OCI-LY3 (cell line): ENCODE data around the gene SLC10A1.
"Not testable (repeated sequence)": the region's sequence is repeated elsewhere in the genome, so short reads cannot be mapped to it uniquely, and the experiment has no call there.

Source experiments
- H2AFZ ChIP-seq: fragments of 200-600, 300-600 bp; shearing (Covaris generic); 2 replicates; pipeline ENCODE4 v1.6.0; 2014; ENCODE audit warnings: antibody characterized with exemption, low read depth, low read length
- H3K27ac ChIP-seq: fragments of 200-600, 300-600 bp; sonication (generic); 2 replicates; pipeline ENCODE4 v1.5.1; 2014; ENCODE audit warnings: mild to moderate bottlenecking, low read length, moderate library complexity, mixed read lengths
- H3K27me3 ChIP-seq: fragments of 200-600, 300-600 bp; sonication (generic); 2 replicates; pipeline ENCODE4 v1.6.1; 2014; ENCODE audit warnings: low read depth, low read length, mixed read lengths
- H3K36me3 ChIP-seq: fragments of 200-600, 300-600 bp; sonication (generic); replicated peaks from 2 replicates; pipeline ENCODE3; 2014; ENCODE audit warnings: low read depth, low read length, mixed read lengths
- H3K4me1 ChIP-seq: fragments of 300-600, 200-600 bp; sonication (generic); 2 replicates; pipeline ENCODE4 v1.6.1; 2014; ENCODE audit warnings: low read length, mixed read lengths
- H3K4me2 ChIP-seq: fragments of 200-600, 300-600 bp; sonication (generic); 2 replicates; pipeline ENCODE4 v1.6.1; 2014; ENCODE audit warnings: low read length, mixed read lengths
- H3K4me3 ChIP-seq: fragments of 300-600, 200-600 bp; sonication (generic); 2 replicates; pipeline ENCODE4 v1.5.1; 2014; ENCODE audit warnings: antibody characterized with exemption, mild to moderate bottlenecking, low read length, moderate library complexity
- H3K79me2 ChIP-seq: fragments of 300-600, 200-600 bp; shearing (Covaris generic); 2 replicates; pipeline ENCODE4 v1.6.1; 2014; ENCODE audit warnings: mild to moderate bottlenecking, low read length, mixed read lengths
- H3K9ac ChIP-seq: fragments of 300-600, 200-600 bp; shearing (Covaris generic); 2 replicates; pipeline ENCODE4 v1.6.0; 2014; ENCODE audit warnings: mild to moderate bottlenecking, low read length, moderate library complexity
- H3K9me3 ChIP-seq: fragments of 200-600, 300-600 bp; shearing (Covaris generic); 2 replicates; pipeline ENCODE4 v1.6.1; 2014; ENCODE audit warnings: low read length, mixed read lengths; ENCODE audit not compliant: insufficient read depth
- H4K20me1 ChIP-seq: fragments of 200-600, 300-600 bp; sonication (generic); 2 replicates; pipeline ENCODE4 v1.6.1; 2016; ENCODE audit warnings: low read length, mixed read lengths; ENCODE audit not compliant: insufficient read depth
- EZH2phosphoT487 ChIP-seq: fragments of 200-600 bp; shearing (Covaris generic); IDR thresholded peaks from 2 replicates; pipeline ENCODE4 v1.6.1; 2018; ENCODE audit warnings: antibody characterized with exemption, mixed run types, low read depth
- TF ChIP-seq, protein P1 (sequence below): fragments of 200-600, 300-600 bp; sonication (generic); IDR thresholded peaks from 2 replicates; pipeline ENCODE4 v1.5.1; 2014; ENCODE audit warnings: antibody characterized with exemption, low read length, low read depth

The SLC10A1 gene

DNA sequence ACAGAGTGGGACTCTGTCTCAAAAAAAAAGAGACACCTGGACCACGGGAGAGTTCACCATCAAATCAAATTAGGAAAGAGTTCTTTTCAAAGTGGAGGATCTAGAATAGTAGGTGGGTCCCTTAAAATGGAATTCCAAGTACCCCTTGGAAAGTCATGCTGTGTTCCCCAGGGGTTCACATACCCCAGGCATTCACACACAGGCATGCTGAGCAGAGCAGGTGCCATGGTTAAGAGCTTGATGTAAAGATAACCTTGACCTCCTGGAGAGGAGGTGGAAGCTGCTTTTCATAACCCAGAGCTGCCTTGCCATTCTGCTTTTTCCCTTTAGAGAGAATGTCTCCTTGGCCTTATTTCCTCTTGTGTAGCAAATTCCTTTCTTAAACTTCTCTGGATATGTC is 44.3 kb downstream of the SLC10A1 start:
- H2AFZ ChIP-seq, result no peak overlapping the region
- no peaks in the 10 kb centered on the region for H3K36me3 ChIP-seq
- H3K27me3 ChIP-seq, result no peaks in the 10 kb centered on the region
- no peaks in the 10 kb centered on the region for H3K9me3 ChIP-seq
- H3K27ac ChIP-seq, result no peak overlapping the region
- TF ChIP-seq EZH2phosphoT487, result no peak
- TF ChIP-seq, protein P1, sequence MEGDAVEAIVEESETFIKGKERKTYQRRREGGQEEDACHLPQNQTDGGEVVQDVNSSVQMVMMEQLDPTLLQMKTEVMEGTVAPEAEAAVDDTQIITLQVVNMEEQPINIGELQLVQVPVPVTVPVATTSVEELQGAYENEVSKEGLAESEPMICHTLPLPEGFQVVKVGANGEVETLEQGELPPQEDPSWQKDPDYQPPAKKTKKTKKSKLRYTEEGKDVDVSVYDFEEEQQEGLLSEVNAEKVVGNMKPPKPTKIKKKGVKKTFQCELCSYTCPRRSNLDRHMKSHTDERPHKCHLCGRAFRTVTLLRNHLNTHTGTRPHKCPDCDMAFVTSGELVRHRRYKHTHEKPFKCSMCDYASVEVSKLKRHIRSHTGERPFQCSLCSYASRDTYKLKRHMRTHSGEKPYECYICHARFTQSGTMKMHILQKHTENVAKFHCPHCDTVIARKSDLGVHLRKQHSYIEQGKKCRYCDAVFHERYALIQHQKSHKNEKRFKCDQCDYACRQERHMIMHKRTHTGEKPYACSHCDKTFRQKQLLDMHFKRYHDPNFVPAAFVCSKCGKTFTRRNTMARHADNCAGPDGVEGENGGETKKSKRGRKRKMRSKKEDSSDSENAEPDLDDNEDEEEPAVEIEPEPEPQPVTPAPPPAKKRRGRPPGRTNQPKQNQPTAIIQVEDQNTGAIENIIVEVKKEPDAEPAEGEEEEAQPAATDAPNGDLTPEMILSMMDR, result no peak
- peaks cover 8% of the 10 kb centered on the region for H3K4me1 ChIP-seq
- H3K4me2 ChIP-seq, result no peak overlapping the region
- H3K9ac ChIP-seq, result no peak overlapping the region
- H3K79me2 ChIP-seq, result no peaks in the 10 kb centered on the region
- H4K20me1 ChIP-seq, result no peaks in the 10 kb centered on the region
- H3K4me3 ChIP-seq, result no peak overlapping the region

GRCh38 chr14:69750495-69750894 is 46.5 kb downstream of the SLC10A1 start:
- Histone ChIP-seq H2AFZ (no peak overlapping the region), H3K4me2 (no peak overlapping the region), H3K27ac (no peak overlapping the region), H3K79me2 (no peaks in the 10 kb centered on the region), H3K27me3 (no peaks in the 10 kb centered on the region), H3K4me3 (no peak overlapping the region), H3K9me3 (no peaks in the 10 kb centered on the region), H4K20me1 (no peaks in the 10 kb centered on the region), H3K36me3 (no peaks in the 10 kb centered on the region), H3K4me1 (peaks cover 7% of the 10 kb centered on the region), H3K9ac (no peak overlapping the region)
- TF ChIP-seq, protein P1, result no peak
- no peak for TF ChIP-seq EZH2phosphoT487

- Histone ChIP-seq H3K4me2 (no peak overlapping the region), H3K27me3 (no peaks in the 10 kb centered on the region), H3K27ac (no peak overlapping the region), H3K79me2 (no peaks in the 10 kb centered on the region), H2AFZ (no peak overlapping the region), H3K36me3 (no peaks in the 10 kb centered on the region), H3K9ac (no peak overlapping the region), H3K9me3 (no peaks in the 10 kb centered on the region), H3K4me1 (peaks cover 3% of the 10 kb centered on the region; the same call in 1 of the 2 replicates), H4K20me1 (no peaks in the 10 kb centered on the region), H3K4me3 (no peak overlapping the region)
- TF ChIP-seq, protein P1, result no peak
- TF ChIP-seq EZH2phosphoT487, result no peak
Measured at GRCh38 chr14:69749956-69750355, 47.1 kb downstream of the SLC10A1 start.

GRCh38 chr14:69741055-69741454 is 56.0 kb downstream of the SLC10A1 start:
- no peak overlapping the region for H3K4me3 ChIP-seq
- H3K36me3 ChIP-seq, result no peaks in the 10 kb centered on the region
- H4K20me1 ChIP-seq, result no peaks in the 10 kb centered on the region
- no peak overlapping the region for H3K4me2 ChIP-seq
- H2AFZ ChIP-seq, result no peak overlapping the region
- H3K79me2 ChIP-seq, result no peaks in the 10 kb centered on the region
- no peak overlapping the region for H3K9ac ChIP-seq
- H3K9me3 ChIP-seq, result no peaks in the 10 kb centered on the region
- H3K4me1 ChIP-seq, result no peaks in the 10 kb centered on the region
- no peak for TF ChIP-seq EZH2phosphoT487
- TF ChIP-seq, protein P1, result no peak
- no peak overlapping the region for H3K27ac ChIP-seq
- no peaks in the 10 kb centered on the region for H3K27me3 ChIP-seq

- not testable (repeated sequence) for H3K79me2 ChIP-seq, H3K9ac ChIP-seq, H3K4me2 ChIP-seq, H2AFZ ChIP-seq, H4K20me1 ChIP-seq, H3K4me3 ChIP-seq, H3K27me3 ChIP-seq, H3K36me3 ChIP-seq, H3K4me1 ChIP-seq, H3K27ac ChIP-seq, H3K9me3 ChIP-seq
Measured at GRCh38 chr14:69736405-69736804, 60.6 kb downstream of the SLC10A1 start.

DNA sequence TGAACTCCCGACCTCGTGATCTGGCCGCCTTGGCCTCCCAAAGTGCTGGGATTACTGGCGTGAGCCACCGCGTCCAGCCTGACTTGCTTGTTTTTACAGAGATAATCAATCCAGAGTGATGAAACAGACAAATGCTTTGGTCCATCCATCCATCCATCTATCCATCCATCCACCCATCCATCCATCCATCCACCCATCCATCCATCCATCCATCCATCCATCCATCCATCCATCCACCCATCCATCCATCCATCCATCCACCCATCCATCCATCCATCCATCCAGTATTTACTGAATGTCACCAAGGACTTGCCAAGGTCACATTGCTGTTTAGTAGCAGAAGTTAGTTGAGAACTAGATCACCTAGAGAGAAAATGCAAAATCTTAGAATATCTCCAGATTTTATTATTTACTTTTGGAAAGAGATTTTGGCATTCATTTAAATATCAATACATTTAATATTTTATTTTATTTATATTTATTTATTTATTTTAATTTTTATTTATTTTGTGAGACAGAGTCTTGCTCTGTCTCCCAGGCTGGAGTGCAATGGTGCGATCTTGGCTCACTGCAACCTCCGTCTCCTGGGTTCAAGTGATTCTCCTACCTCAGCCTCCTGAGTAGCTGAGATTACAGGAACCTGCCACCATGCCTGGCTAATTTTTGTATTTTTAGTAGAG is 65.0 kb downstream of the SLC10A1 start:
- H3K27ac ChIP-seq, H3K4me2 ChIP-seq, H3K4me3 ChIP-seq, H3K9ac ChIP-seq, H3K9me3 ChIP-seq, H3K27me3 ChIP-seq, H3K79me2 ChIP-seq, H3K36me3 ChIP-seq, H2AFZ ChIP-seq, H3K4me1 ChIP-seq, H4K20me1 ChIP-seq: not testable (repeated sequence)
